PC-9 (cell line): ENCODE measurements around the gene SV2C.

ENCODE experiments used
- CTCF ChIP-seq: fragments of 200-600 bp; sonication (generic); conservative IDR thresholded peaks from 2 replicates; pipeline ENCODE4 v1.6.1; 2017; ENCODE audit warnings: mixed run types, antibody characterized with exemption, mild to moderate bottlenecking, moderate library complexity
- EZH2 ChIP-seq: fragments of 200-600 bp; sonication (generic); IDR thresholded peaks from 2 replicates; pipeline ENCODE4 v1.8.0; 2017; ENCODE audit warnings: antibody characterized with exemption, low read depth

- TF ChIP-seq CTCF (no peak), EZH2 (no peak)
Measured at GRCh38 chr5:76319673-76320072, 236.5 kb downstream of the SV2C start.
